Astrocyte (in vitro differentiated cells and primary cell): ENCODE results near the gene LY9.

Source experiments
- EZH2 ChIP-seq: IDR thresholded peaks from 2 replicates; pipeline ENCODE4 v1.6.1; 2012; ENCODE audit warnings: mild to moderate bottlenecking, low read length, inconsistent platforms; ENCODE audit not compliant: insufficient read depth
- TF ChIP-seq, protein P1 (sequence below): IDR thresholded peaks from 2 replicates; pipeline ENCODE4 v1.5.1; 2011; ENCODE audit warnings: low read depth, mild to moderate bottlenecking, inconsistent platforms, low read length, moderate library complexity; ENCODE audit not compliant: insufficient read depth

DNA sequence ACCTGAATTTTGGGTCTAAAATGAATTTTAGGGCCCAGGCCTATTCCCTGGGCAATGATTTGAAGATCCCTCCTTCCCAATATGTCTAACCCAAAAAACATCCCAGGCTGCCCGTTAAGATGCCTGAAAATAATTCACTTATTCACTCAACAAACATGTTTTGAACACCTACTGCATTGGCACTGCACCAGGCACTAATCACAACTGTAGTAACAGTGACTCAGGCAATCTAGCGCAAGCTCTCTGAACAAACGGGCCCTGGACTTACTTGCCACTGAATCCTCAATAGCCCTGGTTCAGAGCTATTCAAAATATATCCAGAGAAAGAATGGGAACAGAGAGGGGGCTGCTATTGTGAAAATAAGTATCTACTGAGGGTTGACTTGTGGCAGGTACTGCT, 62.5 kb downstream of the LY9 start:
- TF ChIP-seq, protein P1, sequence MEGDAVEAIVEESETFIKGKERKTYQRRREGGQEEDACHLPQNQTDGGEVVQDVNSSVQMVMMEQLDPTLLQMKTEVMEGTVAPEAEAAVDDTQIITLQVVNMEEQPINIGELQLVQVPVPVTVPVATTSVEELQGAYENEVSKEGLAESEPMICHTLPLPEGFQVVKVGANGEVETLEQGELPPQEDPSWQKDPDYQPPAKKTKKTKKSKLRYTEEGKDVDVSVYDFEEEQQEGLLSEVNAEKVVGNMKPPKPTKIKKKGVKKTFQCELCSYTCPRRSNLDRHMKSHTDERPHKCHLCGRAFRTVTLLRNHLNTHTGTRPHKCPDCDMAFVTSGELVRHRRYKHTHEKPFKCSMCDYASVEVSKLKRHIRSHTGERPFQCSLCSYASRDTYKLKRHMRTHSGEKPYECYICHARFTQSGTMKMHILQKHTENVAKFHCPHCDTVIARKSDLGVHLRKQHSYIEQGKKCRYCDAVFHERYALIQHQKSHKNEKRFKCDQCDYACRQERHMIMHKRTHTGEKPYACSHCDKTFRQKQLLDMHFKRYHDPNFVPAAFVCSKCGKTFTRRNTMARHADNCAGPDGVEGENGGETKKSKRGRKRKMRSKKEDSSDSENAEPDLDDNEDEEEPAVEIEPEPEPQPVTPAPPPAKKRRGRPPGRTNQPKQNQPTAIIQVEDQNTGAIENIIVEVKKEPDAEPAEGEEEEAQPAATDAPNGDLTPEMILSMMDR = no peak
- TF ChIP-seq EZH2 = no peak
